Left cardiac atrium (tissue), 4 donors: ENCODE data around the gene CAPZB. TPM values are rescaled to one million over a fixed set of nuclear protein-coding genes. Genes with fewer than 3 reads are reported as not detected.

Source experiments
- ATAC-seq, 2 donors: fragments of 200-7000 bp; cut with Tn5 transposase; one replicate each; pipeline ENCODE4 v1.9.1; 2020; ENCODE audit warnings: mild to moderate bottlenecking in 2 of 2, moderate library complexity in 2 of 2
- DNase-seq: peaks from one replicate; pipeline ENCODE4 v3.0.0-alpha.2; 2020
- intact Hi-C, 2 donors: fragments of 100-400 bp; cut with DNase I; formaldehyde crosslinking; loops; one replicate each; pipeline versions ENCODE4 v1.14.1 to v1.15.1; 2022 to 2023
- total RNA-seq, 2 donors: library from RNA; stranded (reverse); fragmentation: NEBNext Ultra II Directional; extraction: Animal tissue kit (Norgen Biotek cat#: 25700); gene quantifications; one replicate each; pipeline ENCODE4 v1.2.1, GENCODE V29; 2021
- donor health status: DM: no; HTN: yes; CAD: no.
- donor health status: DM: no; HTN: yes; CAD: no; lungs with severe emphysema.
- donor health status: DM: yes; HTN: yes; CAD: no.
- donor health status: Dilated cardiomyopathy.

CAPZB gene
- total RNA-seq, 2 donors from 2014 or later, result 227 to 254 TPM

GRCh38 chr1:19402031-19402813, 83.1 kb downstream of the CAPZB start:
- DNase-seq (no peak), ATAC-seq (no peak)
- intact Hi-C loops, result loop anchor here in 1 of 2 donors (5.0 kb wide), 1 partner anchor 80 kb away; no protein-coding TSS in a partner anchor

- intact Hi-C loops, result loop anchor here in 1 of 2 donors (5.0 kb wide), 1 partner anchor 81 kb away; no protein-coding TSS in a partner anchor
- DNase-seq (no peak), ATAC-seq (no peak)
These were observed 83.8 kb downstream of the CAPZB start for GRCh38 chr1:19401535-19401889.

GRCh38 chr1:19400875-19401534, 84.3 kb downstream of the CAPZB start:
- DNase-seq (no peak), ATAC-seq (peak in 1 of 2 donors; percentile 49)
- intact Hi-C loops, result loop anchor here in 1 of 2 donors (5.0 kb wide), 1 partner anchor 81 kb away; no protein-coding TSS in a partner anchor

GRCh38 chr1:19400192-19400611, 85.1 kb downstream of the CAPZB start:
- intact Hi-C loops, result loop anchor here in 1 of 2 donors (5.0 kb wide), 1 partner anchor 82 kb away; no protein-coding TSS in a partner anchor

GRCh38 chr1:19398309-19398760, 87.0 kb downstream of the CAPZB start:
- intact Hi-C loops, result loop anchor here in 1 of 2 donors (5.0 kb wide), 1 partner anchor 51 kb away; no protein-coding TSS in a partner anchor
- DNase-seq (no peak), ATAC-seq (peak in 1 of 2 donors; percentile 52)

More at GRCh38 chr1:19400192-19400611, 85.1 kb downstream of the CAPZB start:
- no peak for DNase-seq
- peak in 1 of 2 donors; percentile 68 for ATAC-seq

GRCh38 chr1:19397217-19397945, 88.0 kb downstream of the CAPZB start:
- intact Hi-C loops, result loop anchor here in 1 of 2 donors (5.0 kb wide), 1 partner anchor 50 kb away; no protein-coding TSS in a partner anchor
- ATAC-seq (no peak), DNase-seq (no peak)

- DNase-seq, result no peak
- intact Hi-C loops, result loop anchor here in 1 of 2 donors (5.0 kb wide), 1 partner anchor 49 kb away; no protein-coding TSS in a partner anchor
- no peak for ATAC-seq
These were observed 89.1 kb downstream of the CAPZB start for GRCh38 chr1:19396280-19396679.

- DNase-seq (no peak), ATAC-seq (no peak)
- intact Hi-C loops, result loop anchor here in 1 of 2 donors (5.0 kb wide), 1 partner anchor 48 kb away; no protein-coding TSS in a partner anchor
These were observed 89.6 kb downstream of the CAPZB start for GRCh38 chr1:19395678-19396192.

- intact Hi-C loops, result loop anchor here in 1 of 2 donors (5.0 kb wide), 1 partner anchor 259 kb away; no protein-coding TSS in a partner anchor
- DNase-seq (no peak), ATAC-seq (no peak)
These were observed 92.3 kb downstream of the CAPZB start for GRCh38 chr1:19393046-19393445.

GRCh38 chr1:19392221-19392620, 93.1 kb downstream of the CAPZB start:
- intact Hi-C loops, result loop anchor here in 1 of 2 donors (5.0 kb wide), 1 partner anchor 260 kb away; no protein-coding TSS in a partner anchor
- ATAC-seq, result no peak
- DNase-seq, result no peak

- DNase-seq, result no peak
- intact Hi-C loops, result loop anchor here in 1 of 2 donors (5.0 kb wide), 1 partner anchor 261 kb away; no protein-coding TSS in a partner anchor
- peak in 1 of 2 donors; percentile 3 for ATAC-seq
These were observed 93.8 kb downstream of the CAPZB start for GRCh38 chr1:19391596-19391981.

- ATAC-seq (peak; percentile 40 to 51), DNase-seq (peak; percentile 54)
- intact Hi-C loops, result loop anchor here in 1 of 2 donors (5.0 kb wide), 1 partner anchor 261 kb away; no protein-coding TSS in a partner anchor
These were observed 94.3 kb downstream of the CAPZB start for GRCh38 chr1:19390901-19391595.

GRCh38 chr1:19390166-19390850, 95.0 kb downstream of the CAPZB start:
- DNase-seq (no peak), ATAC-seq (peak in 1 of 2 donors; percentile 42)
- intact Hi-C loops, result loop anchor here in 1 of 2 donors (5.0 kb wide), 1 partner anchor 262 kb away; no protein-coding TSS in a partner anchor

- no peak for ATAC-seq
- intact Hi-C loops, result loop anchor here (5.0 to 10.0 kb wide), 2 partner anchors 93 to 266 kb away; no protein-coding TSS in a partner anchor
- no peak for DNase-seq
These were observed 96.4 kb downstream of the CAPZB start for GRCh38 chr1:19388980-19389379.

- DNase-seq, result no peak
- intact Hi-C loops, result loop anchor here (5.0 to 10.0 kb wide), 2 partner anchors 95 to 268 kb away; no protein-coding TSS in a partner anchor
- no peak for ATAC-seq
These were observed 98.3 kb downstream of the CAPZB start for GRCh38 chr1:19387045-19387467.

- intact Hi-C loops, result loop anchor here (5.0 to 10.0 kb wide), 2 partner anchors 96 to 269 kb away; no protein-coding TSS in a partner anchor
- peak; percentile 74 to 83 for ATAC-seq
- peak; percentile 76 for DNase-seq
These were observed 99.3 kb downstream of the CAPZB start for GRCh38 chr1:19385869-19386591.
